H1 (cell line): ENCODE measurements around the gene PMS2. TPM values are rescaled to one million over a fixed set of nuclear protein-coding genes. Genes with fewer than 3 reads are reported as not detected.

Experiments
- CTCF ChIA-PET: fragments of 300-600 bp; sonication (Branson Sonifier 250); formaldehyde crosslinking; loops from one replicate; lab custom pipeline; 2021; ENCODE audit not compliant: partially characterized antibody; lab: Charles Lee
- POLR2A ChIA-PET: fragments of 300-600 bp; sonication (Branson Sonifier 250); formaldehyde crosslinking; loops from one replicate; lab custom pipeline; 2021; ENCODE audit warnings: inconsistent platforms; ENCODE audit not compliant: partially characterized antibody; lab: Charles Lee
- DNase-seq, 2 experiments: peaks; one replicate each; pipeline versions ENCODE4 v3.0.0 to v3.0.0-alpha.2; 2010 to 2022; ENCODE audit warnings: low spot score in 2 of 2, low read depth in 1 of 2, mixed read lengths in 1 of 2
- FAIRE-seq: peaks from 2 replicates; lab custom pipeline; 2011; peaks lifted over from hg19 to GRCh38; lab: Jason Lieb, UNC
- H2AFZ ChIP-seq: 2 replicates; pipeline ENCODE4 v1.8.1; 2012; ENCODE audit warnings: low read length, inconsistent platforms
- H2AK5ac ChIP-seq: 2 replicates; pipeline ENCODE4 v1.6.1; 2013; ENCODE audit warnings: low read depth, low read length
- H2BK120ac ChIP-seq: replicated peaks from 2 replicates; pipeline ENCODE3; 2013; ENCODE audit warnings: low read depth, low read length, inconsistent platforms
- H2BK12ac ChIP-seq: 2 replicates; pipeline ENCODE4 v1.6.1; 2013; ENCODE audit warnings: low read depth, low read length
- H2BK15ac ChIP-seq: 2 replicates; pipeline ENCODE4 v1.6.1; 2013; ENCODE audit warnings: low read length
- H2BK20ac ChIP-seq: 2 replicates; pipeline ENCODE4 v1.6.1; 2013; ENCODE audit warnings: low read length
- H2BK5ac ChIP-seq: 2 replicates; pipeline ENCODE4 v1.6.1; 2013; ENCODE audit warnings: low read depth, low read length
- H3K14ac ChIP-seq: 2 replicates; pipeline ENCODE4 v1.6.1; 2013; ENCODE audit warnings: inconsistent platforms; ENCODE audit not compliant: insufficient read length
- H3K18ac ChIP-seq: 2 replicates; pipeline ENCODE4 v1.6.1; 2013; ENCODE audit warnings: low read length; ENCODE audit errors: extremely low read depth
- H3K23ac ChIP-seq: 2 replicates; pipeline ENCODE4 v1.6.1; 2013; ENCODE audit warnings: inconsistent platforms; ENCODE audit not compliant: insufficient read length
- H3K23me2 ChIP-seq: 2 replicates; pipeline ENCODE4 v1.6.1; 2013; ENCODE audit warnings: low read depth, low read length
- H3K27ac ChIP-seq: 2 replicates; pipeline ENCODE4 v1.6.1; 2011; ENCODE audit warnings: low read depth, low read length, inconsistent platforms
- H3K27me3 ChIP-seq, 4 experiments: replicated peaks in 1 of 4; 1 replicate in 1 of 4; 2 replicates in 3 of 4; pipeline versions ENCODE4 v1.6.1 to v1.8.1; 2011 to 2013; ENCODE audit warnings: low read length in 3 of 4, mild to moderate bottlenecking in 3 of 4, inconsistent platforms in 2 of 4, mixed read lengths in 2 of 4, moderate library complexity in 1 of 4; ENCODE audit not compliant: control insufficient read depth in 3 of 4, insufficient read depth in 3 of 4; ENCODE audit errors: extremely low read depth in 1 of 4
- H3K36me3 ChIP-seq, 4 experiments: 2 replicates each; pipeline versions ENCODE4 v1.6.1 to v1.8.1; 2011 to 2013; ENCODE audit warnings: mild to moderate bottlenecking in 4 of 4, low read length in 3 of 4, moderate library complexity in 2 of 4, control low read depth in 1 of 4, inconsistent platforms in 1 of 4; ENCODE audit not compliant: insufficient read depth in 4 of 4, control insufficient read depth in 2 of 4
- H3K4ac ChIP-seq: replicated peaks from 2 replicates; pipeline ENCODE3; 2013; ENCODE audit warnings: low read length, low read depth, mixed read lengths, inconsistent platforms; ENCODE audit not compliant: insufficient read length
- H3K4me1 ChIP-seq, 4 experiments: replicated peaks in 1 of 4; 1 replicate in 1 of 4; 2 replicates in 3 of 4; pipeline versions ENCODE4 v1.6.1 to v1.8.1; 2011 to 2013; ENCODE audit warnings: low read length in 3 of 4, inconsistent platforms in 2 of 4, mixed read lengths in 1 of 4; ENCODE audit not compliant: insufficient read depth in 4 of 4, control insufficient read depth in 3 of 4
- H3K4me2 ChIP-seq, 2 experiments: 2 replicates each; pipeline versions ENCODE4 v1.6.1 to v1.8.1; 2011 to 2013; ENCODE audit warnings: low read depth in 2 of 2, low read length in 2 of 2, control low read depth in 1 of 2, inconsistent platforms in 1 of 2, mild to moderate bottlenecking in 1 of 2; ENCODE audit not compliant: insufficient read depth in 1 of 2
- H3K4me3 ChIP-seq, 4 experiments: fragments of 200-600, 300-600 bp in 1 of 4; sonication (generic), shearing (Covaris generic), sonication (Bioruptor Twin) in 1 of 4; 2 replicates each; pipeline versions ENCODE4 v1.5.1 to v1.8.1; 2011 to 2016; ENCODE audit warnings: low read length in 4 of 4, low read depth in 3 of 4, control low read depth in 2 of 4, inconsistent platforms in 2 of 4, mild to moderate bottlenecking in 2 of 4, mixed read lengths in 1 of 4, moderate library complexity in 1 of 4; ENCODE audit not compliant: insufficient read depth in 2 of 4; ENCODE audit errors: extremely low read depth in 1 of 4
- H3K56ac ChIP-seq: replicated peaks from 2 replicates; pipeline ENCODE3; 2013; ENCODE audit warnings: low read depth, mild to moderate bottlenecking, mixed read lengths, low read length, inconsistent platforms; ENCODE audit not compliant: insufficient read length
- H3K79me1 ChIP-seq: 2 replicates; pipeline ENCODE4 v1.6.1; 2013; ENCODE audit warnings: low read depth, low read length, control low read depth
- H3K79me2 ChIP-seq, 2 experiments: 2 replicates each; pipeline versions ENCODE4 v1.6.1 to v1.8.1; 2012 to 2013; ENCODE audit warnings: low read length in 2 of 2, mild to moderate bottlenecking in 2 of 2, inconsistent platforms in 1 of 2; ENCODE audit not compliant: insufficient read depth in 2 of 2, control insufficient read depth in 1 of 2
- H3K9ac ChIP-seq, 4 experiments: replicated peaks in 1 of 4; 1 replicate in 1 of 4; 2 replicates in 3 of 4; pipeline versions ENCODE4 v1.6.1 to v1.8.1; 2011 to 2013; ENCODE audit warnings: low read depth in 3 of 4, low read length in 3 of 4, control low read depth in 2 of 4, mild to moderate bottlenecking in 2 of 4, moderate library complexity in 2 of 4, inconsistent platforms in 1 of 4; ENCODE audit errors: extremely low read depth in 1 of 4
- H3K9me3 ChIP-seq, 2 experiments: 2 replicates each; pipeline versions ENCODE4 v1.6.1 to v1.8.1; 2012 to 2013; ENCODE audit warnings: mild to moderate bottlenecking in 2 of 2, moderate library complexity in 2 of 2, control low read depth in 1 of 2, inconsistent platforms in 1 of 2, low read depth in 1 of 2, low read length in 1 of 2, mixed read lengths in 1 of 2; ENCODE audit not compliant: insufficient read depth in 2 of 2
- H4K20me1 ChIP-seq, 2 experiments: replicated peaks in 1 of 2; 2 replicates each; pipeline versions ENCODE3 to v1.8.1; 2011 to 2013; ENCODE audit warnings: inconsistent platforms in 2 of 2, low read length in 2 of 2, mild to moderate bottlenecking in 1 of 2; ENCODE audit not compliant: insufficient read depth in 2 of 2, control insufficient read depth in 1 of 2
- H4K5ac ChIP-seq: 2 replicates; pipeline ENCODE4 v1.6.1; 2013; ENCODE audit warnings: low read length, low read depth, mixed read lengths, inconsistent platforms; ENCODE audit not compliant: insufficient read length
- H4K8ac ChIP-seq: 2 replicates; pipeline ENCODE4 v1.8.0; 2013; ENCODE audit warnings: mild to moderate bottlenecking, moderate library complexity, low read length, inconsistent platforms; ENCODE audit not compliant: insufficient read depth; ENCODE audit errors: extremely low read depth
- H4K91ac ChIP-seq: replicated peaks from 2 replicates; pipeline ENCODE3; 2013; ENCODE audit warnings: low read length, mixed read lengths, inconsistent platforms; ENCODE audit not compliant: insufficient read length
- POU5F1 ChIP-seq: IDR thresholded peaks from 2 replicates; pipeline ENCODE4 v1.6.1; 2011; ENCODE audit warnings: low read depth, mild to moderate bottlenecking, low read length, moderate library complexity
- WGBS, 2 experiments: shearing (Covaris generic) in 1 of 2; methylation state at CpG; one replicate each; pipeline versions ENCODE4 v1.1.6 to v1.1.7; 2013 to 2015; ENCODE audit warnings: low lambda C conversion rate in 2 of 2, mixed read lengths in 2 of 2, inconsistent platforms in 1 of 2, low coverage in 1 of 2, missing lambda C conversion rate in 1 of 2; ENCODE audit not compliant: insufficient replicate concordance in 2 of 2, insufficient coverage in 1 of 2, insufficient read length in 1 of 2; ENCODE audit errors: extremely low coverage in 1 of 2, missing lambda C conversion rate in 1 of 2; 5-methylcytosine and 5-hydroxymethylcytosine counted together
- polyA plus RNA-seq, 7 experiments: library from polyadenylated mRNA; depleted of rRNA in 3 of 7; stranded (reverse) in 5 of 7; unstranded in 2 of 7; fragments of >200 nt in 5 of 7; fragments of 200-250 nt in 2 of 7; gene quantifications; 1 replicate in 5 of 7; 2 replicates in 1 of 7; 4 replicates in 1 of 7; pipeline versions ENCODE4 v1.2.1 to v1.2.3, GENCODE V29; 2011 to 2013; ENCODE audit warnings: missing spikeins in 2 of 7, mixed read lengths in 2 of 7
- total RNA-seq: library from RNA; stranded (reverse); fragmentation: NEBNext Ultra II Directional; extraction: Animal tissue kit (Norgen Biotek cat#: 25700); gene quantifications from 2 replicates; pipeline ENCODE4 v1.2.1, GENCODE V29; 2021

The PMS2 gene
- total and polyA plus RNA-seq, 2 of the 8 experiments (the other 6 are each of a cell fraction or from before 2014, with no cell fraction given), result 4.8 to 12.1 TPM

DNA sequence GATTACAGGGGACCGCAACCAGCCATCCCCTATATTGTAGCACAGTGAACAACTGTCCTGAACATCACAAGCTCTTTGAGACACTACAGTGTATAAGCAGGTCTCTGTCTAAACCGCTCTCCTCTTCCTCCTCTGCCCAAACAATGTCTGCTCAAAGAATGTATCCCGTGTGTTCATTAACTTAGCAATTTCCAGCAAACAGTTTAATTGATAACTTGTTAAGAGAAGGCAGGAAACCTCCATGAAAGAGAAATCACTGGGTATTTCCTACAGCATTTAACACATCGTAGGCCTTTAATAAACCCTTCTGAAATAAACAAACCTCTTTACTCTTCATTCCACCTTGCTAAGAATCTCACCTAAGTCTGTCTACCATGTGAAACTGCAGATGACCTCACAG lies 1.5 kb downstream of the PMS2 start:
- FAIRE-seq (no peak), DNase-seq (no peak)
- Histone ChIP-seq H4K91ac (no peak overlapping the region), H3K56ac (no peak overlapping the region), H3K9ac (no peak overlapping the region), H2BK12ac (no peak overlapping the region), H3K27ac (no peak overlapping the region), H3K4ac (no peak overlapping the region), H3K23ac (no peak overlapping the region), H3K18ac (no peak overlapping the region), H2AFZ (no peak overlapping the region), H4K8ac (no peak overlapping the region), H3K9me3 (no peaks in the 10 kb centered on the region), H3K79me1 (no peaks in the 10 kb centered on the region), H4K5ac (no peak overlapping the region), H2BK20ac (no peak overlapping the region), H3K79me2 (peaks cover 0 to 37% of the 10 kb centered on the region in 2 experiments; a peak in 3 of 4 replicates), H2BK120ac (no peak overlapping the region), H3K36me3 (peaks cover 0 to 33% (median 9%) of the 10 kb centered on the region in 4 experiments; a peak in 4 of 8 replicates), H2AK5ac (no peak overlapping the region), H3K4me3 (0 out of 8 replicates have a peak overlapping the region, but pooled peaks of 1 of the 4 experiments have one; percentile 12), H3K4me1 (peaks cover 0 to 3% (median 0%) of the 10 kb centered on the region in 4 experiments; a peak in 1 of 7 replicates), H3K23me2 (no peaks in the 10 kb centered on the region), H3K4me2 (peak overlapping the region in 1 of 2 experiments; percentile 75; a peak in 1 of 4 replicates), H3K14ac (no peak overlapping the region), H4K20me1 (no peaks in the 10 kb centered on the region), H2BK15ac (no peak overlapping the region), H3K27me3 (no peaks in the 10 kb centered on the region), H2BK5ac (no peak overlapping the region)
- WGBS, 2 experiments, result 93% methylated on average over 4 of the region's 4 CpGs; no CpG with 5 or more reads in 1 of the 2 experiments
- ChIA-PET POLR2A (interaction anchor here (0.6 to 8.0 kb wide), 4 partner anchors 8 to 138 kb away, joined by 3 to 66 read pairs (median 8); no protein-coding TSS in a partner anchor), CTCF (interaction anchor here (2.9 kb wide), 1 partner anchor 9 kb away, joined by 15 read pairs; no protein-coding TSS in a partner anchor)
- no peak for TF ChIP-seq POU5F1
